Right lobe of liver (tissue), 4 donors: ENCODE measurements around the gene PDCD2L.

Source experiments
- POLR2A ChIP-seq: fragments of 450-650 bp; IDR thresholded peaks from one replicate; pipeline ENCODE4 v1.6.1; 2017; ENCODE audit warnings: antibody characterized with exemption, mild to moderate bottlenecking
- TF ChIP-seq, protein P1 (sequence below), 4 donors: fragments of 200-600 bp in 3 of 4; fragments of 450-650 bp in 1 of 4; IDR thresholded peaks; one replicate each; pipeline versions ENCODE4 v1.5.1 to v1.8.0; 2016 to 2022; ENCODE audit warnings: antibody characterized with exemption in 4 of 4, mild to moderate bottlenecking in 2 of 4
- donor health status: DM: no; HTN: no; CAD: no.
- donor health status: DM: no; HTN: no; CAD: no.
- donor health status: DM: no; HTN: yes; CAD: no.

DNA sequence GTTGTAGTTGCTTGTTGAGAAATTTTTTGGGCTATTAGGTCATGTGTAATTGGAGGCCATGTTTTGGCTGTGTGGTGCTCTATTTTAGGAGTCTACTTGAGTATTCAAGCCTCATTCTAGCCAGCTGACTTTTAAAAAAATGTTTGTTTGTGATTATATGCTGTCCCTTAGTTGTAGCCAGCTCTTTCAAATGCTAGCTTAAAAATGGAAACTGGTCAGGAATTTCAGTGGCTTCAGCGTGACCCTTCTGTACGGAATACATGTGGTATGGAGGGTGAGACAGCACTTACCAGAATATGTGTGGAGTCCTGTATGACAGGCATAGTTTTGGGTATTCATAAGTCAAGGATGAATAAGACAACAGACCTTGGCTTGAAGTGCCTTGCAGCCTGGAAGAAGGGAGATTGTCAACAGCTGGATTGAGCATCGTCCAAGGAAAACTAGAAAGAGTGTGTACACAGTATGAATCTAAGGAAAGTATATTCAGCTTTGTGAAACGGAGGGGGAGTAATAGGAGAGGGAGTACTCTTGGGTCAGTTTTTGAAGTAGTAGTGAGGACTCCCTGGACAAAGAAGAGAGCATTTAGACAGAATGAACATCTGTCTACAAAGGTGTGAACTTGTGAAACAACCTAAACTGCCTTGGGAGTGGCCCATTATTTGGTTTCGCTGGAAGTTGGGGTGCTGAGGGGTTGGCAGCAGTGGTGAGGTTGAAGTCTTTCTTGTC is 57.3 kb downstream of the PDCD2L start:
- TF ChIP-seq, protein P1, sequence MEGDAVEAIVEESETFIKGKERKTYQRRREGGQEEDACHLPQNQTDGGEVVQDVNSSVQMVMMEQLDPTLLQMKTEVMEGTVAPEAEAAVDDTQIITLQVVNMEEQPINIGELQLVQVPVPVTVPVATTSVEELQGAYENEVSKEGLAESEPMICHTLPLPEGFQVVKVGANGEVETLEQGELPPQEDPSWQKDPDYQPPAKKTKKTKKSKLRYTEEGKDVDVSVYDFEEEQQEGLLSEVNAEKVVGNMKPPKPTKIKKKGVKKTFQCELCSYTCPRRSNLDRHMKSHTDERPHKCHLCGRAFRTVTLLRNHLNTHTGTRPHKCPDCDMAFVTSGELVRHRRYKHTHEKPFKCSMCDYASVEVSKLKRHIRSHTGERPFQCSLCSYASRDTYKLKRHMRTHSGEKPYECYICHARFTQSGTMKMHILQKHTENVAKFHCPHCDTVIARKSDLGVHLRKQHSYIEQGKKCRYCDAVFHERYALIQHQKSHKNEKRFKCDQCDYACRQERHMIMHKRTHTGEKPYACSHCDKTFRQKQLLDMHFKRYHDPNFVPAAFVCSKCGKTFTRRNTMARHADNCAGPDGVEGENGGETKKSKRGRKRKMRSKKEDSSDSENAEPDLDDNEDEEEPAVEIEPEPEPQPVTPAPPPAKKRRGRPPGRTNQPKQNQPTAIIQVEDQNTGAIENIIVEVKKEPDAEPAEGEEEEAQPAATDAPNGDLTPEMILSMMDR (IDR thresholded peaks at IDR 0.05), result no peak
- TF ChIP-seq POLR2A, result no peak
